A673 (cell line): Measurements from ENCODE around the gene RAB3C. TPM values are rescaled to one million over a fixed set of nuclear protein-coding genes. Genes with fewer than 3 reads are reported as not detected.

Experiments
- BruUV-seq: library from RNA; stranded (reverse); fragments of 400-500 nt; replicated peaks from 2 replicates; lab custom pipeline; 2021; lab: Mats Ljungman, UMichigan
- CTCF ChIA-PET: fragments of 300-600 bp; sonication (Branson Sonifier 250); formaldehyde crosslinking; loops from one replicate; lab custom pipeline; 2022; ENCODE audit warnings: antibody characterized with exemption; lab: Charles Lee
- POLR2A ChIA-PET: fragments of 300-600 bp; sonication (Branson Sonifier 250); formaldehyde crosslinking; loops from one replicate; lab custom pipeline; 2022; ENCODE audit warnings: antibody characterized with exemption; ENCODE audit not compliant: low non-redundant PET; lab: Charles Lee
- DNase-seq: peaks from one replicate; pipeline ENCODE4 v3.0.0-alpha.2; 2015; ENCODE audit warnings: low spot score
- H3K27ac ChIP-seq: fragments of 200-600 bp; sonication (generic); 2 replicates; pipeline ENCODE4 v1.5.1; 2016; ENCODE audit warnings: mixed run types, low read depth, mild to moderate bottlenecking, mixed read lengths, antibody characterized with exemption, low read length; ENCODE audit not compliant: poor library complexity, severe bottlenecking
- H3K27me3 ChIP-seq: fragments of 200-600 bp; sonication (generic); replicated peaks from 2 replicates; pipeline ENCODE4 v1.6.1; 2017; ENCODE audit warnings: mixed run types, low read depth, mild to moderate bottlenecking, mixed read lengths, antibody characterized with exemption, low read length; ENCODE audit not compliant: insufficient read depth, poor library complexity
- H3K36me3 ChIP-seq: fragments of 200-600 bp; sonication (generic); 2 replicates; pipeline ENCODE4 v1.6.1; 2016; ENCODE audit warnings: mixed run types, mild to moderate bottlenecking, mixed read lengths, antibody characterized with exemption, low read length; ENCODE audit not compliant: insufficient read depth, poor library complexity, severe bottlenecking
- H3K4me1 ChIP-seq: fragments of 200-600 bp; sonication (generic); 2 replicates; pipeline ENCODE4 v1.6.1; 2017; ENCODE audit warnings: mixed run types, mild to moderate bottlenecking, mixed read lengths, antibody characterized with exemption, low read length; ENCODE audit not compliant: insufficient read depth, poor library complexity, severe bottlenecking
- H3K4me3 ChIP-seq: fragments of 200-600 bp; sonication (generic); 2 replicates; pipeline ENCODE4 v1.5.1; 2016; ENCODE audit warnings: low read depth, mixed run types, mild to moderate bottlenecking, mixed read lengths, low read length; ENCODE audit not compliant: poor library complexity, severe bottlenecking
- H3K9me3 ChIP-seq: fragments of 200-600 bp; sonication (generic); 2 replicates; pipeline ENCODE4 v1.6.1; 2016; ENCODE audit warnings: mixed run types, low read depth, mild to moderate bottlenecking, mixed read lengths, antibody characterized with exemption, low read length; ENCODE audit not compliant: poor library complexity, severe bottlenecking
- EZH2 ChIP-seq: fragments of 200-600 bp; sonication (generic); IDR thresholded peaks from 2 replicates; pipeline ENCODE4 v1.6.1; 2017; ENCODE audit warnings: borderline replicate concordance, low read depth, mild to moderate bottlenecking, mixed read lengths, antibody characterized with exemption, low read length; ENCODE audit not compliant: poor library complexity, severe bottlenecking
- intact Hi-C: fragments of 100-400 bp; cut with micrococcal nuclease; formaldehyde crosslinking; loops from one replicate; pipeline ENCODE4 v1.10.0; 2022; ENCODE audit not compliant: unreplicated experiment
- total RNA-seq: library from RNA; stranded (reverse); gene quantifications from 2 replicates; pipeline ENCODE4 v1.2.3, GENCODE V29; 2021
- TF ChIP-seq, protein P1 (sequence below): fragments of 300-800, 200-600 bp; sonication (generic); conservative IDR thresholded peaks from 2 replicates; pipeline ENCODE4 v1.5.1; 2017; ENCODE audit warnings: low read depth, mild to moderate bottlenecking, antibody characterized with exemption, low read length, moderate library complexity, mixed read lengths

Gene RAB3C
- total RNA-seq, 1 experiment from 2014 or later, result 0.64 TPM

DNA sequence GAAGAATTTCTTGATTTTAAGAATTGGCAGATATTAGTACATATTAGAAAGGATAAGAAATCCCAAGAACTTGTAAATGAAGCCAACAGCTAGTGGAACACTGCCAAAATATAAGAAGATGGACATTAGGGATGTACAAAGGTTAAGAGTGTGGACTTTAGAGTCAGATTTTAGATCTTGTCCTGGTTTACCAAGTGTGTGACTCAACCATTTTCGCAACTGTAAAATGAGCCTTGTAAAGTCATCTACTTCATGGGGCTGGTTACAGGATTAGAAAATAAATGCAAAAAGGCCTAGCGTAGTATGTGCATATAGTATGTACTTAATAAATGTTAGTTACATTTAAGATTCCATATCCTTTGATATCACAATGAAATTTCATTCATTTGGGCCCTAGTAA lies 260.0 kb downstream of the RAB3C start:
- CTCF ChIA-PET, result no interaction called here
- no peak overlapping the region for H3K27ac ChIP-seq
- H3K4me1 ChIP-seq, result no peaks in the 10 kb centered on the region
- H3K9me3 ChIP-seq, result no peaks in the 10 kb centered on the region
- no peaks in the 10 kb centered on the region for H3K36me3 ChIP-seq
- POLR2A ChIA-PET, result no interaction called here
- no TSS peak for BruUV-seq
- TF ChIP-seq, protein P1, sequence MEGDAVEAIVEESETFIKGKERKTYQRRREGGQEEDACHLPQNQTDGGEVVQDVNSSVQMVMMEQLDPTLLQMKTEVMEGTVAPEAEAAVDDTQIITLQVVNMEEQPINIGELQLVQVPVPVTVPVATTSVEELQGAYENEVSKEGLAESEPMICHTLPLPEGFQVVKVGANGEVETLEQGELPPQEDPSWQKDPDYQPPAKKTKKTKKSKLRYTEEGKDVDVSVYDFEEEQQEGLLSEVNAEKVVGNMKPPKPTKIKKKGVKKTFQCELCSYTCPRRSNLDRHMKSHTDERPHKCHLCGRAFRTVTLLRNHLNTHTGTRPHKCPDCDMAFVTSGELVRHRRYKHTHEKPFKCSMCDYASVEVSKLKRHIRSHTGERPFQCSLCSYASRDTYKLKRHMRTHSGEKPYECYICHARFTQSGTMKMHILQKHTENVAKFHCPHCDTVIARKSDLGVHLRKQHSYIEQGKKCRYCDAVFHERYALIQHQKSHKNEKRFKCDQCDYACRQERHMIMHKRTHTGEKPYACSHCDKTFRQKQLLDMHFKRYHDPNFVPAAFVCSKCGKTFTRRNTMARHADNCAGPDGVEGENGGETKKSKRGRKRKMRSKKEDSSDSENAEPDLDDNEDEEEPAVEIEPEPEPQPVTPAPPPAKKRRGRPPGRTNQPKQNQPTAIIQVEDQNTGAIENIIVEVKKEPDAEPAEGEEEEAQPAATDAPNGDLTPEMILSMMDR, result no peak
- no peak for TF ChIP-seq EZH2
- intact Hi-C loops, result no loop called here
- no peaks in the 10 kb centered on the region for H3K27me3 ChIP-seq
- no peak overlapping the region for H3K4me3 ChIP-seq
- DNase-seq, result no peak

- Histone ChIP-seq H3K9me3 (no peaks in the 10 kb centered on the region), H3K27ac (no peak overlapping the region), H3K4me1 (no peaks in the 10 kb centered on the region), H3K36me3 (no peaks in the 10 kb centered on the region), H3K4me3 (no peak overlapping the region), H3K27me3 (no peaks in the 10 kb centered on the region)
- DNase-seq, result no peak
- BruUV-seq, result no TSS peak
- ChIA-PET CTCF (no interaction called here), POLR2A (no interaction called here)
- TF ChIP-seq, protein P1, result no peak
- intact Hi-C loops, result no loop called here
These were observed 261.5 kb downstream of the RAB3C start for GRCh38 chr5:58844395-58844794.

DNA sequence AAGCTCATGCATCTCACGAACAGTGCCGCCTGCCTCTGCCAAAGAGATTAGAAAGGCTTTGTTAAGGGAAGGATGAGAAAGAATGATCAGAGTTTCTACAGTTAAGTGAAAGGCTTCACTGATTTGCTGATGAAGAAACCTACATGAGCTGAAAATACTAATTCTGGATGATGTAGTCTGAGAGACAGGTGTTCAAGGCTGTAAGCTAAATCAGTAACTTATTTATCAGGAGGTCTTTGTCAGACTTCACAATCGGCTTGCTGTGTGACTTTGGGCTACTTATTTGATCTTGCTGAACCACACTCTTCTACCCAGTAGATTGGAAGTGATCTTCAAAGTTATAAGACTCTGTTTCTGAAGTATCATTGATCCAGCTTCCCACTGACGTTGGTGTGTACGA lies 264.2 kb downstream of the RAB3C start:
- intact Hi-C loops, result no loop called here
- TF ChIP-seq EZH2, result no peak
- TF ChIP-seq, protein P1, result no peak
- H3K27me3 ChIP-seq, result peaks cover 2% of the 10 kb centered on the region
- no peaks in the 10 kb centered on the region for H3K9me3 ChIP-seq
- no peak overlapping the region for H3K4me3 ChIP-seq
- H3K36me3 ChIP-seq, result no peaks in the 10 kb centered on the region
- no TSS peak for BruUV-seq
- ChIA-PET CTCF (interaction anchor here (0.5 kb wide), 1 partner anchor 405 kb away, joined by 3 read pairs; no protein-coding TSS in a partner anchor), POLR2A (no interaction called here)
- no peak for DNase-seq
- no peaks in the 10 kb centered on the region for H3K4me1 ChIP-seq
- H3K27ac ChIP-seq, result no peak overlapping the region
